Endothelial cell of umbilical vein (primary cell): ENCODE measurements around the gene PCLO. TPM values are rescaled to one million over a fixed set of nuclear protein-coding genes. Genes with fewer than 3 reads are reported as not detected.

ENCODE experiments used
- BruUV-seq: library from RNA; stranded (reverse); fragments of 400-500 nt; replicated peaks from 2 replicates; lab custom pipeline; 2021; lab: Mats Ljungman, UMichigan
- CTCF ChIA-PET: fragments of 300-600, 350-600 bp; sonication (Branson Sonifier 250); formaldehyde crosslinking; loops from one replicate; lab custom pipeline; 2021; ENCODE audit warnings: antibody characterized with exemption, inconsistent platforms; lab: Charles Lee
- POLR2A ChIA-PET: fragments of 300-600, 350-600 bp; sonication (Branson Sonifier 250); formaldehyde crosslinking; loops from one replicate; lab custom pipeline; 2021; ENCODE audit warnings: antibody characterized with exemption, inconsistent platforms; lab: Charles Lee
- DNase-seq: peaks from one replicate; pipeline ENCODE4 v3.0.0-alpha.2; 2011; ENCODE audit warnings: low read depth, low spot score
- FAIRE-seq: peaks from 2 replicates; lab custom pipeline; 2011; peaks lifted over from hg19 to GRCh38; lab: Jason Lieb, UNC
- H2AFZ ChIP-seq: 2 replicates; pipeline ENCODE4 v1.6.0; 2012; ENCODE audit warnings: low read depth, low read length, control low read depth, inconsistent platforms
- H3K27ac ChIP-seq: 2 replicates; pipeline ENCODE4 v1.5.1; 2011; ENCODE audit warnings: low read depth, mild to moderate bottlenecking, control low read depth, low read length, moderate library complexity; ENCODE audit not compliant: insufficient read depth
- H3K27me3 ChIP-seq, 2 experiments: 2 replicates each; pipeline versions ENCODE4 v1.6.0 to v1.6.1; 2011; ENCODE audit warnings: low read length in 2 of 2, mixed read lengths in 1 of 2; ENCODE audit not compliant: control insufficient read depth in 2 of 2, insufficient read depth in 2 of 2
- H3K36me3 ChIP-seq, 2 experiments: 2 replicates in 1 of 2; 3 replicates in 1 of 2; pipeline ENCODE4 v1.5.1; 2011; ENCODE audit warnings: low read length in 2 of 2, mild to moderate bottlenecking in 1 of 2, moderate library complexity in 1 of 2; ENCODE audit not compliant: control insufficient read depth in 2 of 2, insufficient read depth in 2 of 2; ENCODE audit errors: extremely low read depth in 1 of 2
- H3K4me1 ChIP-seq: 3 replicates; pipeline ENCODE4 v1.5.1; 2011; ENCODE audit warnings: mild to moderate bottlenecking, low read length; ENCODE audit not compliant: control insufficient read depth, insufficient read depth; ENCODE audit errors: extremely low read depth
- H3K4me2 ChIP-seq: 2 replicates; pipeline ENCODE4 v1.6.1; 2011; ENCODE audit warnings: low read length, control low read depth, mixed read lengths; ENCODE audit not compliant: insufficient read depth
- H3K4me3 ChIP-seq, 3 experiments: fragments of 200-600 bp in 1 of 3; sonication (generic), shearing (Covaris generic) in 1 of 3; replicated peaks in 1 of 3; 2 replicates each; pipeline ENCODE4 v1.5.1; 2011 to 2016; ENCODE audit warnings: control low read depth in 3 of 3, low read length in 3 of 3, mild to moderate bottlenecking in 2 of 3, inconsistent platforms in 1 of 3, low read depth in 1 of 3, moderate library complexity in 1 of 3; ENCODE audit not compliant: insufficient read depth in 1 of 3
- H3K79me2 ChIP-seq: 2 replicates; pipeline ENCODE4 v1.6.0; 2012; ENCODE audit warnings: low read length, inconsistent platforms; ENCODE audit not compliant: control insufficient read depth, insufficient read depth
- H3K9ac ChIP-seq: replicated peaks from 2 replicates; pipeline ENCODE3; 2011; ENCODE audit warnings: low read length, control low read depth; ENCODE audit not compliant: insufficient read depth; ENCODE audit errors: extremely low read depth
- H3K9me1 ChIP-seq: replicated peaks from 3 replicates; pipeline ENCODE4 v1.6.0; 2011; ENCODE audit warnings: mild to moderate bottlenecking, low read length; ENCODE audit not compliant: control insufficient read depth, insufficient read depth; ENCODE audit errors: extremely low read depth
- H3K9me3 ChIP-seq: replicated peaks from 2 replicates; pipeline ENCODE4 v1.5.1; 2012; ENCODE audit warnings: low read length, inconsistent platforms; ENCODE audit not compliant: control insufficient read depth, insufficient read depth
- H4K20me1 ChIP-seq: replicated peaks from 2 replicates; pipeline ENCODE3; 2011; ENCODE audit warnings: mild to moderate bottlenecking, low read length; ENCODE audit not compliant: control insufficient read depth, insufficient read depth; ENCODE audit errors: extremely low read depth
- CTCF ChIP-seq, 2 donors: IDR thresholded peaks; 1 replicate in 1 of 2; 2 replicates in 1 of 2; pipeline ENCODE4 v1.5.1; 2011; ENCODE audit warnings: low read length in 2 of 2, mild to moderate bottlenecking in 2 of 2, moderate library complexity in 2 of 2, control low read depth in 1 of 2, inconsistent platforms in 1 of 2, low read depth in 1 of 2; ENCODE audit not compliant: insufficient read depth in 1 of 2; ENCODE audit errors: extremely low read depth in 1 of 2
- EZH2 ChIP-seq: IDR thresholded peaks from 2 replicates; pipeline ENCODE4 v1.6.1; 2012; ENCODE audit warnings: borderline replicate concordance, low read depth, mild to moderate bottlenecking, moderate library complexity, low read length, inconsistent platforms; ENCODE audit not compliant: severe bottlenecking
- FOS ChIP-seq: IDR thresholded peaks from 2 replicates; pipeline ENCODE4 v1.6.1; 2011; ENCODE audit warnings: mild to moderate bottlenecking, low read length, moderate library complexity, borderline replicate concordance; ENCODE audit not compliant: insufficient read depth
- GATA2 ChIP-seq: IDR thresholded peaks from 2 replicates; pipeline ENCODE4 v1.7.0; 2011; ENCODE audit warnings: low read depth, mild to moderate bottlenecking, moderate library complexity, mixed read lengths, low read length; ENCODE audit not compliant: insufficient read length, insufficient read depth
- JUN ChIP-seq: IDR thresholded peaks from 2 replicates; pipeline ENCODE4 v1.6.1; 2011; ENCODE audit warnings: borderline replicate concordance, low read depth; ENCODE audit not compliant: insufficient read length, insufficient read depth
- MAX ChIP-seq: IDR thresholded peaks from 2 replicates; pipeline ENCODE4 v1.6.1; 2011; ENCODE audit not compliant: insufficient read depth, insufficient read length
- MYC ChIP-seq: IDR thresholded peaks from one replicate; pipeline ENCODE4 v1.6.1; 2011; ENCODE audit warnings: mild to moderate bottlenecking, low read depth, low read length
- POLR2A ChIP-seq: IDR thresholded peaks from 2 replicates; pipeline ENCODE4 v1.6.1; 2012; ENCODE audit warnings: low read depth, mild to moderate bottlenecking, control low read depth, low read length
- POLR2AphosphoS5 ChIP-seq: IDR thresholded peaks from 2 replicates; pipeline ENCODE4 v1.6.1; 2012; ENCODE audit warnings: low read depth, mild to moderate bottlenecking, control low read depth, low read length, moderate library complexity; ENCODE audit not compliant: insufficient read depth
- dilution Hi-C: fragments of 300-500 bp; cut with MboI; formaldehyde crosslinking; loops from one replicate; pipeline ENCODE4 v1.15.0; 2019; ENCODE audit warnings: low sequenced_read_pairs; ENCODE audit not compliant: extremely low pct_ligation_motif_present
- intact Hi-C: fragments of 100-400 bp; cut with micrococcal nuclease; formaldehyde crosslinking; loops from one replicate; pipeline ENCODE4 v1.10.0; 2022
- polyA plus RNA-seq, 4 experiments: library from polyadenylated mRNA; depleted of rRNA in 3 of 4; stranded (reverse) in 3 of 4; unstranded in 1 of 4; fragments of >200 nt; gene quantifications; 2 replicates each; pipeline versions ENCODE4 v1.2.1 to v1.2.3, GENCODE V29; 2011 to 2012; ENCODE audit warnings: missing spikeins in 1 of 4
- total RNA-seq: library from RNA; stranded (reverse); gene quantifications from 2 replicates; pipeline ENCODE4 v1.2.3, GENCODE V29; 2021

PCLO gene
- total and polyA plus RNA-seq, 2 donors (not counting 3 experiments of a cell fraction or from before 2014, with no cell fraction given), result 0.04 to 0.75 TPM

- FAIRE-seq, result no peak
- POLR2A ChIA-PET, result no interaction called here
- DNase-seq, result no peak
Observed at GRCh38 chr7:82762880-82763279, 399.8 kb downstream of the PCLO start.

More at GRCh38 chr7:82762880-82763279, 399.8 kb downstream of the PCLO start:
- Histone ChIP-seq H3K9me1 (no peaks in the 10 kb centered on the region), H2AFZ (no peak overlapping the region), H3K79me2 (no peaks in the 10 kb centered on the region), H3K36me3 (no peaks in the 10 kb centered on the region), H3K4me1 (no peaks in the 10 kb centered on the region), H3K9me3 (no peaks in the 10 kb centered on the region), H3K27me3 (peaks cover 2 to 10% of the 10 kb centered on the region in 2 experiments), H3K4me3 (no peak overlapping the region), H3K27ac (no peak overlapping the region), H3K4me2 (no peak overlapping the region), H4K20me1 (no peaks in the 10 kb centered on the region), H3K9ac (no peak overlapping the region)
- dilution Hi-C loops, result no loop called here
- intact Hi-C loops, result no loop called here
- no peak for TF ChIP-seq JUN
- no peak for TF ChIP-seq MAX
- no peak for TF ChIP-seq EZH2
- no peak for TF ChIP-seq MYC
- no peak for TF ChIP-seq POLR2A
- TF ChIP-seq GATA2, result no peak
- TF ChIP-seq CTCF (IDR thresholded peaks at IDR 0.05; ENCODE audit: extremely low read depth in 1 of 2, insufficient read depth in 1 of 2, low read depth in 1 of 2, low read length in 2 of 2), result no peak
- no peak for TF ChIP-seq FOS
- TF ChIP-seq POLR2AphosphoS5, result no peak
- CTCF ChIA-PET, result no interaction called here
- BruUV-seq, result no TSS peak
